ENCODE results near the gene C2orf72.
"Not testable (repeated sequence)": the region's sequence is repeated elsewhere in the genome, so short reads cannot be mapped to it uniquely, and the experiment has no call there.

The C2orf72 gene

GRCh38 chr2:231037202-231037730, at the start of gene C2orf72:
TSS of gene C2orf72 (plus strand) at chr2:231037523. CDS start at chr2:231037566, 43 bp downstream.
- no peak for DNase-seq (ENCODE audit: low read depth in 2 of 2)

GRCh38 chr2:230989731-230990130, 47.6 kb upstream of the C2orf72 start:
- no peak for DNase-seq (ENCODE audit: low read depth in 2 of 2)

GRCh38 chr2:230990131-230990898, 47.0 kb upstream of the C2orf72 start:
- no peak for DNase-seq (ENCODE audit: low read depth in 2 of 2)

- DNase-seq (ENCODE audit: low read depth in 2 of 2) = no peak
Observed at GRCh38 chr2:230990899-230991150, 46.5 kb upstream of the C2orf72 start.

- no peak for DNase-seq (ENCODE audit: low read depth in 2 of 2)
Observed at GRCh38 chr2:230991598-230991997, 45.7 kb upstream of the C2orf72 start.

GRCh38 chr2:230995821-230996220, 41.5 kb upstream of the C2orf72 start, which contains the start of gene SPATA3:
TSS of gene SPATA3 (plus strand) at chr2:230996121. CDS start at chr2:230996234, 113 bp downstream.
- DNase-seq (ENCODE audit: low read depth in 2 of 2) = no peak

GRCh38 chr2:230996661-230997060, 40.7 kb upstream of the C2orf72 start:
- no peak for DNase-seq (ENCODE audit: low read depth in 2 of 2)

- DNase-seq (ENCODE audit: low read depth in 2 of 2) = no peak
Observed at GRCh38 chr2:230998882-230999281, 38.4 kb upstream of the C2orf72 start.

- DNase-seq (ENCODE audit: low read depth in 2 of 2) = no peak
Observed at GRCh38 chr2:230999477-230999876, 37.8 kb upstream of the C2orf72 start.

GRCh38 chr2:231000211-231000904, 37.0 kb upstream of the C2orf72 start:
- DNase-seq (ENCODE audit: low read depth in 2 of 2) = no peak

GRCh38 chr2:231001036-231001435, 36.3 kb upstream of the C2orf72 start:
- no peak for DNase-seq (ENCODE audit: low read depth in 2 of 2)

- no peak for DNase-seq (ENCODE audit: low read depth in 2 of 2)
Observed at GRCh38 chr2:231001921-231002320, 35.4 kb upstream of the C2orf72 start.

- no peak for DNase-seq (ENCODE audit: low read depth in 2 of 2)
Observed at GRCh38 chr2:231002641-231003040, 34.7 kb upstream of the C2orf72 start.

GRCh38 chr2:231003186-231003585, 34.1 kb upstream of the C2orf72 start:
- DNase-seq (ENCODE audit: low read depth in 2 of 2) = no peak

GRCh38 chr2:231004930-231005329, 32.4 kb upstream of the C2orf72 start:
- not testable (repeated sequence) for DNase-seq (ENCODE audit: low read depth in 2 of 2)

- DNase-seq (ENCODE audit: low read depth in 2 of 2) = no peak
Observed at GRCh38 chr2:231007286-231008098, 29.8 kb upstream of the C2orf72 start.

GRCh38 chr2:231008131-231008530, 29.2 kb upstream of the C2orf72 start:
- DNase-seq (ENCODE audit: low read depth in 2 of 2) = no peak

GRCh38 chr2:231009236-231009919, 27.9 kb upstream of the C2orf72 start:
- no peak for DNase-seq (ENCODE audit: low read depth in 2 of 2)

- no peak for DNase-seq (ENCODE audit: low read depth in 2 of 2)
Observed at GRCh38 chr2:231010201-231010730, 27.1 kb upstream of the C2orf72 start.

GRCh38 chr2:231011526-231011925, 25.8 kb upstream of the C2orf72 start:
- DNase-seq (ENCODE audit: low read depth in 2 of 2) = no peak

- no peak for DNase-seq (ENCODE audit: low read depth in 2 of 2)
Observed at GRCh38 chr2:231012463-231012862, 24.9 kb upstream of the C2orf72 start.

Measured in stimulated activated CD8-positive, alpha-beta memory T cell treated with anti-CD3 and anti-CD28 coated beads, Interleukin-15, amount 100 ng/mL, for 48 hours (primary cell).